HG03342 (cell line): Measurements from ENCODE around the gene NTM.
A peak's percentile ranks its signal among the peaks of the same experiment; 100 is the strongest.

Experiments
- ATAC-seq: cut with Tn5 transposase; IDR thresholded peaks from one replicate; pipeline ENCODE4 v1.9.1; 2021; ENCODE audit warnings: mild to moderate bottlenecking, moderate library complexity; ENCODE audit not compliant: unreplicated experiment

NTM gene

GRCh38 chr11:131629925-131630540 lies 259.6 kb downstream of the NTM start:
- no peak for ATAC-seq

- no peak for ATAC-seq
These were observed 262.6 kb downstream of the NTM start for GRCh38 chr11:131632971-131633370.

- no peak for ATAC-seq
These were observed 263.7 kb downstream of the NTM start for GRCh38 chr11:131633921-131634715.

- ATAC-seq = no peak
These were observed 267.2 kb downstream of the NTM start for GRCh38 chr11:131637469-131638175.

- no peak for ATAC-seq
These were observed 268.5 kb downstream of the NTM start for GRCh38 chr11:131638889-131639288.

- ATAC-seq = no peak
These were observed 269.9 kb downstream of the NTM start for GRCh38 chr11:131640320-131640719.

GRCh38 chr11:131642756-131643531 lies 272.5 kb downstream of the NTM start:
- no peak for ATAC-seq

- peak; percentile 51 for ATAC-seq
These were observed 273.9 kb downstream of the NTM start for GRCh38 chr11:131644204-131644795.

GRCh38 chr11:131645237-131645636 lies 274.8 kb downstream of the NTM start:
- ATAC-seq = no peak

- ATAC-seq = no peak
These were observed 279.4 kb downstream of the NTM start for GRCh38 chr11:131649856-131650255.

GRCh38 chr11:131652231-131652630 lies 281.8 kb downstream of the NTM start:
- ATAC-seq = no peak

GRCh38 chr11:131653260-131653659 lies 282.8 kb downstream of the NTM start:
- no peak for ATAC-seq

GRCh38 chr11:131654849-131655248 lies 284.4 kb downstream of the NTM start:
- no peak for ATAC-seq

- no peak for ATAC-seq
These were observed 285.9 kb downstream of the NTM start for GRCh38 chr11:131656179-131656838.

GRCh38 chr11:131656839-131657211 lies 286.4 kb downstream of the NTM start:
- no peak for ATAC-seq

- ATAC-seq = no peak
These were observed 288.0 kb downstream of the NTM start for GRCh38 chr11:131658414-131658813.

GRCh38 chr11:131658952-131659351 lies 288.5 kb downstream of the NTM start:
- peak; percentile 90 for ATAC-seq

- no peak for ATAC-seq
These were observed 289.5 kb downstream of the NTM start for GRCh38 chr11:131659931-131660330.

- no peak for ATAC-seq
These were observed 290.7 kb downstream of the NTM start for GRCh38 chr11:131661132-131661531.

- no peak for ATAC-seq
These were observed 292.0 kb downstream of the NTM start for GRCh38 chr11:131662317-131662972.
